HCT116 (cell line): ENCODE data around the gene MESD. TPM values are rescaled to one million over a fixed set of nuclear protein-coding genes. Genes with fewer than 3 reads are reported as not detected.

Experiments used
- ATAC-seq: fragments of 200-7000 bp; cut with Tn5 transposase; 2 replicates; pipeline ENCODE4 v1.9.1; 2020; ENCODE audit warnings: mild to moderate bottlenecking, moderate library complexity
- BruUV-seq: library from RNA; stranded (reverse); fragments of 400-500 nt; replicated peaks from 2 replicates; lab custom pipeline; 2021; lab: Mats Ljungman, UMichigan
- CTCF ChIA-PET: fragments of 300-600 bp; sonication (Branson Sonifier 250); formaldehyde crosslinking; loops from one replicate; lab custom pipeline; 2021; ENCODE audit warnings: antibody characterized with exemption; lab: Charles Lee
- POLR2A ChIA-PET: fragments of 300-600, 350-600 bp; sonication (Branson Sonifier 250); formaldehyde crosslinking; loops from one replicate; lab custom pipeline; 2021; ENCODE audit warnings: antibody characterized with exemption; lab: Charles Lee
- RAD21 ChIA-PET, 2 experiments: fragments of 300-600 bp; sonication (Branson Sonifier 250); formaldehyde crosslinking; loops; one replicate each; lab custom pipeline; 2023; ENCODE audit warnings: low total read pairs in 2 of 2; ENCODE audit not compliant: uncharacterized antibody in 2 of 2, unreplicated experiment in 2 of 2, low non-redundant PET in 1 of 2; lab: Charles Lee
- DNase-seq: peaks from one replicate; pipeline ENCODE4 v3.0.0-alpha.2; 2010; ENCODE audit warnings: low read depth, low spot score
- H2AFZ ChIP-seq: fragments of 200-600 bp; shearing (Covaris generic), sonication (generic); 2 replicates; pipeline ENCODE4 v1.6.1; 2017; ENCODE audit warnings: low read depth, mixed run types, mixed read lengths, antibody characterized with exemption, low read length; ENCODE audit not compliant: poor library complexity, severe bottlenecking
- H3K27ac ChIP-seq: 2 replicates; pipeline ENCODE4 v1.5.1; 2012; ENCODE audit warnings: low read depth, low read length
- H3K27me3 ChIP-seq: fragments of 200-600 bp; sonication (generic); 2 replicates; pipeline ENCODE4 v1.6.1; 2016; ENCODE audit warnings: mixed run types, low read length, mixed read lengths; ENCODE audit not compliant: insufficient read depth
- H3K36me3 ChIP-seq, 2 experiments: fragments of 200-500 bp in 1 of 2; fragments of 200-600 bp in 1 of 2; sonication (Bioruptor generic) in 1 of 2; sonication (generic) in 1 of 2; 2 replicates each; pipeline versions ENCODE4 v1.5.1 to v1.6.1; 2014 to 2016; ENCODE audit warnings: low read length in 2 of 2, inconsistent platforms in 1 of 2, mixed read lengths in 1 of 2, mixed run types in 1 of 2; ENCODE audit not compliant: insufficient read depth in 2 of 2, control insufficient read depth in 1 of 2
- H3K4me1 ChIP-seq, 2 experiments: fragments of 200-600 bp in 1 of 2; sonication (generic) in 1 of 2; 2 replicates each; pipeline versions ENCODE4 v1.5.1 to v1.6.1; 2012 to 2017; ENCODE audit warnings: low read length in 2 of 2, inconsistent platforms in 1 of 2, mild to moderate bottlenecking in 1 of 2, mixed read lengths in 1 of 2, mixed run types in 1 of 2, moderate library complexity in 1 of 2; ENCODE audit not compliant: insufficient read depth in 2 of 2, control insufficient read depth in 1 of 2
- H3K4me2 ChIP-seq: fragments of 200-600 bp; sonication (generic); 2 replicates; pipeline ENCODE4 v1.6.1; 2017; ENCODE audit warnings: mixed run types, low read length, mixed read lengths
- H3K4me3 ChIP-seq, 2 experiments: fragments of 200-600 bp in 1 of 2; sonication (generic) in 1 of 2; replicated peaks in 1 of 2; 2 replicates each; pipeline ENCODE4 v1.5.1; 2011 to 2016; ENCODE audit warnings: low read length in 2 of 2, control low read depth in 1 of 2, low read depth in 1 of 2, mild to moderate bottlenecking in 1 of 2, mixed read lengths in 1 of 2, mixed run types in 1 of 2
- H3K79me2 ChIP-seq: fragments of 200-600 bp; sonication (generic); 2 replicates; pipeline ENCODE4 v1.6.1; 2017; ENCODE audit warnings: mild to moderate bottlenecking, mixed run types, low read length, moderate library complexity, mixed read lengths; ENCODE audit not compliant: insufficient read depth
- H3K9ac ChIP-seq: fragments of 200-600 bp; sonication (generic); 2 replicates; pipeline ENCODE4 v1.6.1; 2016; ENCODE audit warnings: low read length, mixed read lengths
- H3K9me2 ChIP-seq: fragments of 200-600 bp; sonication (generic), shearing (Covaris generic); 2 replicates; pipeline ENCODE4 v1.6.1; 2017; ENCODE audit warnings: mixed run types, mild to moderate bottlenecking, moderate library complexity; ENCODE audit not compliant: insufficient read depth
- H3K9me3 ChIP-seq, 2 experiments: fragments of 200-500 bp in 1 of 2; fragments of 200-600 bp in 1 of 2; sonication (Bioruptor generic) in 1 of 2; sonication (generic) in 1 of 2; 2 replicates each; pipeline ENCODE4 v1.6.1; 2014 to 2017; ENCODE audit warnings: low read length in 2 of 2, mixed read lengths in 2 of 2, inconsistent platforms in 1 of 2, low read depth in 1 of 2, mild to moderate bottlenecking in 1 of 2, mixed run types in 1 of 2, moderate library complexity in 1 of 2; ENCODE audit not compliant: control insufficient read depth in 1 of 2, insufficient read depth in 1 of 2
- H4K20me1 ChIP-seq: fragments of 200-600 bp; sonication (generic), shearing (Covaris generic); 2 replicates; pipeline ENCODE4 v1.6.1; 2017; ENCODE audit warnings: mixed run types, mild to moderate bottlenecking, moderate library complexity; ENCODE audit not compliant: insufficient read depth
- CBX3 ChIP-seq: IDR thresholded peaks from 2 replicates; pipeline ENCODE4 v1.6.1; 2012; ENCODE audit warnings: low read depth
- FOSL1 ChIP-seq: IDR thresholded peaks from 2 replicates; pipeline ENCODE4 v1.6.1; 2012; ENCODE audit warnings: low read depth
- JUND ChIP-seq: IDR thresholded peaks from 2 replicates; pipeline ENCODE4 v1.6.1; 2012
- POLR2AphosphoS5 ChIP-seq: IDR thresholded peaks from 2 replicates; pipeline ENCODE4 v1.6.1; 2011; ENCODE audit warnings: mild to moderate bottlenecking, low read depth, low read length, moderate library complexity
- intact Hi-C: fragments of 100-400 bp; cut with micrococcal nuclease; formaldehyde crosslinking; loops from 2 replicates; pipeline ENCODE4 v1.10.0; 2022
- total RNA-seq: library from RNA; stranded (reverse); gene quantifications from one replicate; pipeline ENCODE4 v1.2.1, GENCODE V29; 2021; ENCODE audit not compliant: unreplicated experiment
- TF ChIP-seq, protein P1 (sequence below): IDR thresholded peaks from 2 replicates; pipeline ENCODE4 v1.6.1; 2011; ENCODE audit warnings: mild to moderate bottlenecking, low read length, moderate library complexity; ENCODE audit not compliant: insufficient replicate concordance; ENCODE audit errors: extremely low read depth
- TF ChIP-seq, protein P2 (sequence below), 3 experiments: fragments of 200-600 bp in 1 of 3; sonication (generic) in 1 of 3; IDR thresholded peaks in 2 of 3; conservative IDR thresholded peaks in 1 of 3; 2 replicates each; pipeline ENCODE4 v1.5.1; 2012 to 2017; ENCODE audit warnings: low read depth in 2 of 3, low read length in 2 of 3, antibody characterized with exemption in 1 of 3, borderline replicate concordance in 1 of 3, control low read depth in 1 of 3, mild to moderate bottlenecking in 1 of 3, mixed read lengths in 1 of 3, mixed run types in 1 of 3, moderate library complexity in 1 of 3; ENCODE audit not compliant: insufficient read depth in 1 of 3
- TF ChIP-seq, protein P3 (sequence below): IDR thresholded peaks from 2 replicates; pipeline ENCODE4 v1.6.1; 2012

Gene MESD
- total RNA-seq, 1 experiment from 2014 or later = 22.5 TPM

GRCh38 chr15:81008312-81008711 lies 18.7 kb upstream of the MESD start:
- BruUV-seq = no TSS peak
- no peaks in the 10 kb centered on the region for H3K9me2 ChIP-seq
- POLR2A ChIA-PET = no interaction called here
- no peak overlapping the region for H2AFZ ChIP-seq
- intact Hi-C loops = no loop called here
- H3K4me2 ChIP-seq = no peak overlapping the region
- no peak for ATAC-seq
- TF ChIP-seq CBX3 (no peak), POLR2AphosphoS5 (no peak), JUND (no peak), FOSL1 (no peak)
- TF ChIP-seq, protein P1, sequence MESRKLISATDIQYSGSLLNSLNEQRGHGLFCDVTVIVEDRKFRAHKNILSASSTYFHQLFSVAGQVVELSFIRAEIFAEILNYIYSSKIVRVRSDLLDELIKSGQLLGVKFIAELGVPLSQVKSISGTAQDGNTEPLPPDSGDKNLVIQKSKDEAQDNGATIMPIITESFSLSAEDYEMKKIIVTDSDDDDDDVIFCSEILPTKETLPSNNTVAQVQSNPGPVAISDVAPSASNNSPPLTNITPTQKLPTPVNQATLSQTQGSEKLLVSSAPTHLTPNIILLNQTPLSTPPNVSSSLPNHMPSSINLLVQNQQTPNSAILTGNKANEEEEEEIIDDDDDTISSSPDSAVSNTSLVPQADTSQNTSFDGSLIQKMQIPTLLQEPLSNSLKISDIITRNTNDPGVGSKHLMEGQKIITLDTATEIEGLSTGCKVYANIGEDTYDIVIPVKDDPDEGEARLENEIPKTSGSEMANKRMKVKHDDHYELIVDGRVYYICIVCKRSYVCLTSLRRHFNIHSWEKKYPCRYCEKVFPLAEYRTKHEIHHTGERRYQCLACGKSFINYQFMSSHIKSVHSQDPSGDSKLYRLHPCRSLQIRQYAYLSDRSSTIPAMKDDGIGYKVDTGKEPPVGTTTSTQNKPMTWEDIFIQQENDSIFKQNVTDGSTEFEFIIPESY = no peak
- TF ChIP-seq, protein P2, sequence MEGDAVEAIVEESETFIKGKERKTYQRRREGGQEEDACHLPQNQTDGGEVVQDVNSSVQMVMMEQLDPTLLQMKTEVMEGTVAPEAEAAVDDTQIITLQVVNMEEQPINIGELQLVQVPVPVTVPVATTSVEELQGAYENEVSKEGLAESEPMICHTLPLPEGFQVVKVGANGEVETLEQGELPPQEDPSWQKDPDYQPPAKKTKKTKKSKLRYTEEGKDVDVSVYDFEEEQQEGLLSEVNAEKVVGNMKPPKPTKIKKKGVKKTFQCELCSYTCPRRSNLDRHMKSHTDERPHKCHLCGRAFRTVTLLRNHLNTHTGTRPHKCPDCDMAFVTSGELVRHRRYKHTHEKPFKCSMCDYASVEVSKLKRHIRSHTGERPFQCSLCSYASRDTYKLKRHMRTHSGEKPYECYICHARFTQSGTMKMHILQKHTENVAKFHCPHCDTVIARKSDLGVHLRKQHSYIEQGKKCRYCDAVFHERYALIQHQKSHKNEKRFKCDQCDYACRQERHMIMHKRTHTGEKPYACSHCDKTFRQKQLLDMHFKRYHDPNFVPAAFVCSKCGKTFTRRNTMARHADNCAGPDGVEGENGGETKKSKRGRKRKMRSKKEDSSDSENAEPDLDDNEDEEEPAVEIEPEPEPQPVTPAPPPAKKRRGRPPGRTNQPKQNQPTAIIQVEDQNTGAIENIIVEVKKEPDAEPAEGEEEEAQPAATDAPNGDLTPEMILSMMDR (IDR thresholded peaks at IDR 0.05 in 2 of 3, conservative IDR thresholded peaks at IDR 0.05 in 1 of 3; ENCODE audit: borderline replicate concordance in 1 of 3, insufficient read depth in 1 of 3, low read depth in 2 of 3, low read length in 2 of 3) = no peak
- TF ChIP-seq, protein P3, sequence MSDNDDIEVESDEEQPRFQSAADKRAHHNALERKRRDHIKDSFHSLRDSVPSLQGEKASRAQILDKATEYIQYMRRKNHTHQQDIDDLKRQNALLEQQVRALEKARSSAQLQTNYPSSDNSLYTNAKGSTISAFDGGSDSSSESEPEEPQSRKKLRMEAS = no peak
- TF ChIP-seq, all 23 proteins: peak for 0
- Histone ChIP-seq H3K4me1 (no peaks in the 10 kb centered on the region), H3K9ac (no peak overlapping the region), H3K79me2 (peaks cover 17% of the 10 kb centered on the region), H3K4me3 (no peak overlapping the region), H4K20me1 (no peaks in the 10 kb centered on the region), H3K9me3 (no peaks in the 10 kb centered on the region), H3K27me3 (no peaks in the 10 kb centered on the region), H3K27ac (no peak overlapping the region), H3K36me3 (peaks cover 0 to 2% of the 10 kb centered on the region in 2 experiments; a peak in 1 of 4 replicates)
- RAD21 ChIA-PET = no interaction called here
- no peak for DNase-seq
- CTCF ChIA-PET = interaction anchor here (0.8 kb wide), 1 partner anchor 258 kb away, joined by 4 read pairs; no protein-coding TSS in a partner anchor
